CD4-positive, alpha-beta T cell (primary cell): ENCODE results near the gene ATG12. TPM values are rescaled to one million over a fixed set of nuclear protein-coding genes. Genes with fewer than 3 reads are reported as not detected.

Source experiments
- ATAC-seq: fragments of 200-7000 bp; cut with Tn5 transposase; one replicate; pipeline ENCODE4 v1.10.0; 2022; ENCODE audit warnings: mild to moderate bottlenecking; ENCODE audit not compliant: poor library complexity
- CTCF ChIA-PET: fragments of 350-600 bp; sonication (Branson Sonifier 250); formaldehyde crosslinking; loops from one replicate; lab custom pipeline; 2021; ENCODE audit warnings: antibody characterized with exemption, inconsistent platforms; lab: Charles Lee
- POLR2A ChIA-PET: fragments of 350-600 bp; sonication (Branson Sonifier 250); formaldehyde crosslinking; loops from one replicate; lab custom pipeline; 2021; ENCODE audit warnings: antibody characterized with exemption, inconsistent platforms; lab: Charles Lee
- DNase-seq, 14 experiments: peaks; one replicate each; pipeline ENCODE4 v3.0.0-alpha.2; 2013 to 2020; ENCODE audit warnings: mixed read lengths in 2 of 14
- H3K27ac ChIP-seq, 2 donors: one replicate each; pipeline versions ENCODE4 v1.5.1 to v1.7.0; 2013; ENCODE audit warnings: low read length in 2 of 2, low read depth in 1 of 2, mild to moderate bottlenecking in 1 of 2
- H3K27me3 ChIP-seq, 2 experiments: 1 replicate in 1 of 2; 2 replicates in 1 of 2; pipeline versions ENCODE4 v1.6.1 to v1.7.0; 2013; ENCODE audit warnings: low read length in 2 of 2, control low read depth in 1 of 2, mild to moderate bottlenecking in 1 of 2, moderate library complexity in 1 of 2; ENCODE audit not compliant: insufficient read depth in 2 of 2, control insufficient read depth in 1 of 2
- H3K36me3 ChIP-seq: one replicate; pipeline ENCODE4 v1.6.1; 2013; ENCODE audit warnings: low read length, control low read depth; ENCODE audit not compliant: insufficient read depth
- H3K4me1 ChIP-seq: one replicate; pipeline ENCODE4 v1.6.1; 2013; ENCODE audit warnings: low read length, control low read depth; ENCODE audit not compliant: insufficient read depth
- H3K4me3 ChIP-seq: one replicate; pipeline ENCODE4 v1.5.1; 2013; ENCODE audit warnings: mild to moderate bottlenecking, low read length, moderate library complexity
- H3K9me3 ChIP-seq, 2 experiments: 1 replicate in 1 of 2; 2 replicates in 1 of 2; pipeline versions ENCODE4 v1.6.1 to v1.7.0; 2013; ENCODE audit warnings: low read length in 2 of 2, mild to moderate bottlenecking in 2 of 2, control low read depth in 1 of 2, moderate library complexity in 1 of 2; ENCODE audit not compliant: control insufficient read depth in 1 of 2, insufficient read depth in 1 of 2
- H3K27ac Mint-ChIP-seq: one replicate; pipeline ENCODE4 v1.8.0; 2020; ENCODE audit warnings: mixed read lengths
- H3K27me3 Mint-ChIP-seq: one replicate; pipeline ENCODE4 v1.8.0; 2021; ENCODE audit warnings: mixed read lengths
- H3K36me3 Mint-ChIP-seq: one replicate; pipeline ENCODE4 v1.8.0; 2021; ENCODE audit warnings: low read depth, mixed read lengths
- H3K4me1 Mint-ChIP-seq: one replicate; pipeline ENCODE4 v1.8.0; 2021; ENCODE audit warnings: low read depth, mixed read lengths
- H3K4me3 Mint-ChIP-seq: one replicate; pipeline ENCODE4 v1.8.0; 2020; ENCODE audit warnings: mild to moderate bottlenecking, mixed read lengths
- H3K9me3 Mint-ChIP-seq: one replicate; pipeline ENCODE4 v1.8.0; 2020; ENCODE audit warnings: mixed read lengths
- CTCF ChIP-seq: fragments of 200-600 bp; IDR thresholded peaks from one replicate; pipeline ENCODE4 v1.8.0; 2022; ENCODE audit warnings: antibody characterized with exemption, mild to moderate bottlenecking
- intact Hi-C, 2 experiments: fragments of 100-400 bp; cut with DNase I in 1 of 2; cut with micrococcal nuclease in 1 of 2; formaldehyde crosslinking; loops; one replicate each; pipeline versions ENCODE4 v1.15.1 to v1.9.0; 2023 to 2025; cut with DNase I, micrococcal nuclease
- total RNA-seq, 174 experiments: library from RNA in 2 of 174; stranded (reverse) in 2 of 174; gene quantifications; one replicate each; pipeline ENCODE4 v1.2.3 and lab custom pipeline; 2021 to 2026

Gene ATG12
- total RNA-seq, 2 experiments from 2014 or later, result 61.0 to 62.2 TPM

DNA sequence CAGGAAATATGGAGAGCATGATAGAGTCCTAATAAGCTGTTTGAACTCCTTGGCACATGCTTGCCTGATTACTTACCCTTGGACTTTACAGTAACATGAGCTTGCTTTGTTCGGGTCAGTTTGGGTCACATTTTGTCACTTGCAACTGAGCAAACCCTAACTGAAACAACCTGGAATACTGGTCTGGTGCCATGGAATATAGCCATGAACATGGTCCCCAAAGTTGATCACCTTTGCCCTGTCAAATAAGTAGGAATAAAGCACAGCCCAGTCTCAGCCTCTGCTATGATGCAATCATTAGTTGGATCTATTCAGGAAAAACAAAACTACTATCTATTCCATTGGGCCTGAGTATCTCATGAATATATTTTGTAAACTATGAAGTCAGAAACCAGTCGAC lies 43.1 kb downstream of the ATG12 start:
- Histone ChIP-seq H3K4me1 (no peaks in the 10 kb centered on the region), H3K9me3 (no peaks in the 10 kb centered on the region), H3K27me3 (peaks cover under 1% of the 10 kb centered on the region in 2 experiments), H3K27ac (no peak overlapping the region), H3K36me3 (no peaks in the 10 kb centered on the region), H3K4me3 (no peak overlapping the region)
- H3K4me3 Mint-ChIP-seq, result no peak overlapping the region
- intact Hi-C loops, result no loop called here
- DNase-seq (no peak), ATAC-seq (no peak)
- H3K4me1 Mint-ChIP-seq, result no peaks in the 10 kb centered on the region
- peaks cover 13% of the 10 kb centered on the region for H3K27me3 Mint-ChIP-seq
- H3K9me3 Mint-ChIP-seq, result no peaks in the 10 kb centered on the region
- H3K36me3 Mint-ChIP-seq, result no peaks in the 10 kb centered on the region
- CTCF ChIA-PET, result no interaction called here
- no peak overlapping the region for H3K27ac Mint-ChIP-seq
- POLR2A ChIA-PET, result no interaction called here
- no peak for TF ChIP-seq CTCF

DNA sequence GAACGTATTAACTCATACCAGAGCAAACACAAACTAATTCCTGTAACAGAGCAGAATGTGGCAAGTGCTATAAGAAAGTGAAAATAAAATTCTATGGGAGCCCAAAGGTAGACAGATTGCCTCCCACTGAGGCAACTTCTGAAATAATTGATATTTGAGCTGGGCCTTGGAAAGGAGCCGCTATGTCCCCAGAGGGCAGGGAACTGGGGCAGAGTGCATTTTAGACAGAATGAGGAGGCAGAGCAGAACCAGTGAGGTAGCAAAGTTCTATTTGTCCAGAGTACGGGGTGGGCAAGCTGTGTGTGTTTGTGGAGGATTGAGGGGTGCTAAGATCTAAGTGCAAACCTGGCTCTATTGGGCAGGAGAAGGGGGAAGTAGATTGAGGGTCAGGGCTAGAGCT lies 44.7 kb downstream of the ATG12 start:
- peaks cover 26% of the 10 kb centered on the region for H3K27me3 Mint-ChIP-seq
- no peak for DNase-seq
- H3K4me3 ChIP-seq, result no peak overlapping the region
- H3K4me1 Mint-ChIP-seq, result no peaks in the 10 kb centered on the region
- ChIA-PET POLR2A (no interaction called here), CTCF (no interaction called here)
- no peaks in the 10 kb centered on the region for H3K4me1 ChIP-seq
- H3K27me3 ChIP-seq, result peaks cover 3 to 16% of the 10 kb centered on the region in 2 experiments
- no peaks in the 10 kb centered on the region for H3K36me3 Mint-ChIP-seq
- no peak overlapping the region for H3K27ac Mint-ChIP-seq
- H3K4me3 Mint-ChIP-seq, result no peak overlapping the region
- intact Hi-C loops, result no loop called here
- no peaks in the 10 kb centered on the region for H3K9me3 ChIP-seq
- no peaks in the 10 kb centered on the region for H3K9me3 Mint-ChIP-seq
- H3K36me3 ChIP-seq, result no peaks in the 10 kb centered on the region
- no peak overlapping the region for H3K27ac ChIP-seq
- no peak for ATAC-seq
- no peak for TF ChIP-seq CTCF

DNA sequence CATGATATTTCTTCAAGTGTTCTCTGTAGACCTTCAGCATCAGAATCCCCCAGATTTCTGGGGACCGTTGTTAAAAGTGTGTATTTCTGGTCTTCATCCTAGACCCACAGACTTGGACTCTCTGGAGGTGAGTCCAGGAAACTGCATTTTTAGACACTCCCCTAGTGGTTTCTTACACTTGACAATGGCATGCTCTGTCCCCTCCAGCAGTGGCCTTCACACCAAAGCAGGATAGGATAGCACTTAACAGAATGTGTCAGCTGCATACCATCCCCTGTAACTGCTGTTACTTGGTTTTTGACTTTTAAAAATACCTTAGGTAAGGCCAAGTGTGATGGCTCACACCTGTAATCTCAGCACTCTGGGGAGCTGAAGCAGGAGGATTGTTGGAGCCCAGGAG lies 45.7 kb downstream of the ATG12 start:
- intact Hi-C loops, result no loop called here
- Histone ChIP-seq H3K27ac (no peak overlapping the region), H3K4me1 (no peaks in the 10 kb centered on the region), H3K36me3 (no peaks in the 10 kb centered on the region), H3K9me3 (no peaks in the 10 kb centered on the region), H3K27me3 (peaks cover 7 to 22% of the 10 kb centered on the region in 2 experiments), H3K4me3 (no peak overlapping the region)
- H3K4me3 Mint-ChIP-seq, result no peak overlapping the region
- H3K27me3 Mint-ChIP-seq, result peaks cover 34% of the 10 kb centered on the region
- H3K9me3 Mint-ChIP-seq, result no peaks in the 10 kb centered on the region
- CTCF ChIA-PET, result no interaction called here
- no peaks in the 10 kb centered on the region for H3K36me3 Mint-ChIP-seq
- no peak for TF ChIP-seq CTCF
- no peaks in the 10 kb centered on the region for H3K4me1 Mint-ChIP-seq
- no peak overlapping the region for H3K27ac Mint-ChIP-seq
- POLR2A ChIA-PET, result no interaction called here
- DNase-seq (no peak), ATAC-seq (no peak)
